SKM-1 (cell line): ENCODE data around the gene GABRD.

Experiments
- DNase-seq: peaks from one replicate; lab custom pipeline; 2025; ENCODE audit not compliant: unreplicated experiment; lab: John Stamatoyannopoulos, UW

Gene GABRD

DNA sequence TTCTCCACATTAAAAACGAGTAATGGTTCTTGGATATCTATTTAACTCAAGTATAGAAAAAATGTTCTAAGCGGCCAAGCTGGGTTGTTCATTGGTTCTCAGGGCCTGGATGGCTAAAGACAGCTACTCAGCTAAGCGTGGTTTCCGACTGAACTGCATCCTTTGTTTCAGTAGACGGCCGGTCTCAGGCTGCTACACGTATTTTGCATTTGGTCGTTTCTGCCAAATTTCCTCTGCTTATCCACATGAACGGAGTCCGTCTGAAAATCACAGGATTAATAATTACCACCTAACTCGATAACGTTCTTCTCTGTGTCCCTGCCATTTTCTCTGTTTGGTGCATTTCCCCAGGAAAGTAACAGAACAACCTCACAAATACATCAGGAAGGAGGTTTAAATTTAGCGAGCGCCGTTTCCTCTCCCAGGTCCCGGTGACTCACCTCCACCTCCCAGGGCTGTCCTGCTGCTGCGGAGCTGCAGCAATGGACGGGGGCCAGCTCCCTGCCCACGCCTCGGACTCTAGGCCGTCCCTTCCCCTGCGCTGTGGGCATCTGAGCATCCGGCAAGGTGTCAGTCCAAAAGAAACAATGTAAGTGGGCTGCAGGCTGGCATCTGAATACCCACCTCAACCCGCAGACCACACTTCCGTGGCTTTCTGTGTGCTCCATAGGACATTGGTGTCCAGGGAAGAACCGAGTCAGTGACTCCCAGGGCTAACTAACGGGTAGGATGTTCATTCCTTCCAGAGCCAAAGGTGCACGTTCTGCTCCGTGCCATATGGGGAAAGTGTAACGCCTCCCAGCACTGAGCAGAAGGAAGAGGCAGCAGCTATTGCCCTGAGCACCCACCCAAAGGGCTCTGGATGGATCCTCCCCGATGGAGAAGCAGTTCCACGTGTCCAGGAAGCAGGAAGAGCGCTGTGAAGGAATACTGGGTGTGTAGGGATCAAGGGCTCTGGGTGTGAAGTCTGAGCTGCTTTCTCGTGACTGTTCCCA, 4.1 kb upstream of the GABRD start:
- no peak for DNase-seq

DNA sequence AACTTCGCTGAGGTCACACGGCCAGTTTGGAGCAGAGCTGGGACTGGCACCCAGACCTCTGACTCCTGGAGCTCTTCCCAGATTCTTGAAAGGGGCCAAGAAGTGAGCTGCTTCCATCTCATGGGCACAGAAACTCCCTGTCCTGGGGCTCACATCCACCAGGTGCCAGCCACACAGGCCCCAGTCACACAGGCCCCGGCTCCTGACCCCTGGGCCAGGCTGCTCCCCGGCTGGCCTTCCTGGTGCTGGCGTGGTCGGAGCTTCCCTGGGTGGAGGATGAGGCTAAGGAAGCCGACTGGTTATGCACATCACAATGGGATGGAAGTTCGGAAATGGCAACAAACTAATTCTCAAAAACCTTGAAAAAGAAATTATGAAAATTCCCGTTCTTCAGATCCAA, 3.0 kb upstream of the GABRD start:
- DNase-seq: no peak

DNA sequence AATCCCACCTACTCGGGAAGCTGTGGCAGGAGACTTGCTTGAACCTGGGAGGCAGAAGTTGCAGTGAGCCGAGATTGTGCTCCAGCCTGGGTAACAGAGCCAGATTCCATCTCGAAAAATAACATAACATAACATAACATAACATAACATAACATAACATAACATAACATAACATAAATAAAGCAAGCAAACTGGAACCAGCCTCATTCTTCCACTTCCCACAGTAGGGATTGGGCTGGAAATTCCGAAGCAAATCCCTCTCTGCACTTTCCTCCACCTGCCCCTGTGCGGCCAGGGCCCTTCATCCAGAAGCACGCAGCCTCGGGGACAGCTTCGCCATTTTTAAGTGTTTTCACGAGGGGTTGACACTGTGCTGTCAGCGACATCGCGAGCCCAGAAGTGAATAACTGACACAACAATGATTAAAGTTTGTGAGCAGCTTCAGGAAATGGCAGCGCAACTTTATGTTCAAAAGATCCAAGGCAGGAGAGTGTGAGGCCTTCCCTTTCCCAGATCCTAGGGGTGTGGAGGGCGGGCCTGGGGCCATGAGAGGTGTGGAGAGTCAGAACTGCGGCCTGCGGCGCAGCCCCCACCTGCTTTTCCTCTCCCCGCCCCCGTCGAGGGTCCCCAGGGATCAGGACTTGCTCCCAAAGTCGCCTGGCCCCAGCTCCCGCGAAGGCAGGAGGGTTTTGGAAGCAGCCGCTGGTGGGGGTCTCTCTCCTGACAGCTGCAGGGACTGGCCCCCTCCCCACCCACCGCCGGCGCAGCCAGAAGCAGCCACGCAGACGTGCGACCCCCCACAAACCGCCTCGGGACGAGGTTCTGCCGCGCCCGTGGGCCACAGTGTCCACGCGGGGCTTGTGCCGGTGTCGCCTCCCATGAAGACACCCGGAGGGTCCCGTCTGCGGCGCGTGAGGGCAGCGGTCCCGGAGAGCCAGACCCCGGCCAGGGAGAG, 651 bp upstream of the GABRD start:
- no peak for DNase-seq

DNA sequence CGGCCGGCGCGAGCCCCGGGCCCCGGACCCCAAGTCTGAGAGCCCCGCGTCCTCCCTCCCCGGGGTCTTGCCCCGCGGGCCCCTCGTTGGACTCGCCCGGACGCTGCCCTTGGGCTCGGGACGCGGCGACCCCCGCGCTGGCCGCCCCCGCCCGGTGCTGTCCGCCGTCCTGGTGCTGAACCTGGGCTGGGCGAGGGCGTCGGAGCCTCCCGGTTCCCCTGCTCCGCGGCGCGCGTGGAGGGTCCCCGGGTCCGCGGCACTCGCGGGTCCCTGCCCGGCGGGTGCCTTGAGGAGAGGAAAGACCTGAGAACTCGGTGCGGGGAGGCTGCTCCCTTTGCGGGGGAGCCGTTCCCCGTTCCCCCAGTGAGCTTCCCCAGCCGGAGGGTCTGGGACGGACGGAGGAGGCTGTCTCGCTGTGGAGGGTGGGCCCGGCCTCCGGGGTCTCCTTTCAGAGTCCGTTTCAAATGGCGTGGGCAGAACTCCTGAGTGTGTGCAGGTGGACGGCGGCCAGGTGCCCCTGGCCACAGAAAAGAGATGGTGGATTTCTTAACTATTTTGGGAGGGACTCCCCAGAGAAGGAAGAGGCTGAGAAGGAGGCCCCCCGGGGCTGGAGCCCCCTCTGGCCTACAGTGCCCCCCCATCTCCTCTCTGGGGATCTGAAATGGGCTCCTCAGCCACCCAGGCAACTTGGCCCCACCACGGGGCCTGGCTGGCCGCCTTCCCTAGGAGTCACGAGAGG, 595 bp downstream of the GABRD start:
- no peak for DNase-seq

DNA sequence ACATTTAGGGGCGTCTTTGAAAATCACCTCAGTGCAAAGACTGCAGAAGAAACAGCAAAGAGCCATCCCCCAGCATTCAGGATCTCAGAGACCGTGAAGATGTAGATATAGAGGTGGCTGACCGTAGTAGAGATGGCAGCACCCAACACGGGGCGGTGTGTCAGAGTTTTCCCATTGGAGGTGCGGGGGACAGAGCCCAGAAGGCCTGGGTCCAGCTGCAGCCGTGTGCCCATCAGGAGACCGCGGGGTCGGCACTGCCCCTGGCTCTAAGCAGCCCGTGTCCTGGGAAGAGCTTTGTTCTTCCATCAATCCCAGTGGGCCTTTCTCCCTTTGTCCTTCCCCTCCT, 1.1 kb downstream of the GABRD start:
- DNase-seq: no peak

DNA sequence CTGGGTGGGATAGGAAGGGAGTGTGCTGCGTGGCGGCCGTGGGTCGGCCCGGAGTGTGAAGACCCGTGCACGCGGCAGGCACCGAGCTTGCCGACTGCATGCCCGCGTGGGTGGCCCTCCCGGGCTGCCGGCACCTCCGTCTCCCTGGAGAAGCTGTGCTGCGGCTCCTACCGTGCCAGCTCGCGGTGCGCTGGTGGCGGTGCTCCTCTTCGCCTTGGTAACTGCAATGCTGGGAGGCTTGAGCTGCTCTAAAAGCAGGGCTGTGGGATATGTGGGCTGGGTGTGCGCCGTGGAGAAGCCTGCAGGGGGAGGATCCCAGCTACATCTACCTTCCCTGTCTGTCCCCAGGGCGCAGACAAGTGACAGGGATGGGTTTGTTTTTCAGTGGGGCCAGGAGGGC, 2.4 kb downstream of the GABRD start:
- DNase-seq: no peak

DNA sequence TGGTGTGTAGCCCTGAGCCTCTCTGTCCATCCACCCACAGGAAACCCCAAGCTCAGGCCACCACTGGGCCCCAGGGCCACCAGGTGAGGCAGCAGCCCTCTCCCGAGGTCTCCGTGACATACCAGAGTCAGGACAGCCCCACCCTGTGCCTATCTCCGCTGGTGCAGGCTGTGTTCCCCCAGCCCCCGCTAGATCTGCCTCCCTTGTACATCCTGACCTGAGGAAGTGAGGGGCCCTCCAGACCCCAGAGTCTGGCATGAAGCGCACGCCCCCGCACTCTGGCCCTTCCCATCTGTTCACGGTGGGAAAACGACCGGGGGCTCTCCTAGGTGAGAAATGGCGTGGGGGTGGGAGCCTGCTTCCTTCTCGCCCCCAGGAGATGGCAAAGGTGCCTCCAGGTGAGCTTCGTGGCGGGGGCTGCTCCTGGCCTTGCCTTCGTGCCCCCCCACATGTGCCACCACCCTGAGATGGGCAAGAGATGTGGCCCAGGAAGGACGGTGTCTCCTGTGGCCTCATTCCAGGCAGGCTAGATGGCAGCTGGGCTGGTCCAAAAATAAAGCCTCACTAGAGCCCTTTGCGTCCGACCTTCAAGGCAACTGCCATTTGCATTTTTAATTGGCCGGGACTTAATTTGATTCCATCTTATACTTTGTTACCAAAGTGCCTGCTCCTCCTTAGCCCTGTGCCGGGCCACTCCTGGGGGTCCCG, 3.1 kb downstream of the GABRD start:
- no peak for DNase-seq

DNA sequence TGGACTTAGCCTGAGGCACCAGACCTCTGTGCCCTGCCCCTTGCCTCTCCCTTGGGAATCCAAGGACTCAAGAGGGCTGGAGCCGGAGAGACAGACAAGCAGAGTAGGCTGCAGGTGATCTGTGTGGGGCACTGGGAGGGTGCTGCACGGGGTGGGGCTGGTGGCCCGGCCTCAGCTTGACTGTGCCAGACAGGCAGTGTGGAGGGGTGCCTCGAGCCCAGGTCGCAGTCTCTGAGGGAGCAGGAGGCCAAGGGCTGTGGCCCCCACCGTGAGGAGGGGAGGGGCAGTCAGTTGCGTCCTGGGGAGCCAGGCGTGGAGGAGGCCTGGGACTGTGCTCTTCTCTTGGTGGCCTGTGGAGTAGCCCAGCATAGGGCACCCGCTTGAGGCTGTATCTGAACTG, 4.0 kb downstream of the GABRD start:
- no peak for DNase-seq

DNA sequence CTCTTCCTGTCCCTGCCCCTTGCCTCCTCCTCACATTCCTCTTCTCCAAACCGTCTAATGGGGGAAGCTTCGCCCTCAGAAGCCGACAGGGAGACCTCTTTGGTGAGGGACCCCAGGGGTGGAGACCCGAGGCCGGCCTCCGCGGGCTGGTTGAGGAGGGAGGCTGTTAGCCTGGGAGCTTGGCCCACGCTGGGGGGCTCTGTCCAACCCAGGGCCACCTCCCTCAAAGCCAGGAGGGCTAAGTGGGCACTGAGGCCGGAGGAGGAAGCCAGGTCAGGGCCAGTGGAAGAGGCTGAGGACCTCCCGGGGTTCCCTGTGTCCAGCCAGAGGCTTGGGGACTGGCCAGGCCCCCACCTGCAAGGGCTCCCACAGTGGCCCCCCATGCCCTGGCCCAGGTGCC, 5.3 kb downstream of the GABRD start:
- DNase-seq: no peak

DNA sequence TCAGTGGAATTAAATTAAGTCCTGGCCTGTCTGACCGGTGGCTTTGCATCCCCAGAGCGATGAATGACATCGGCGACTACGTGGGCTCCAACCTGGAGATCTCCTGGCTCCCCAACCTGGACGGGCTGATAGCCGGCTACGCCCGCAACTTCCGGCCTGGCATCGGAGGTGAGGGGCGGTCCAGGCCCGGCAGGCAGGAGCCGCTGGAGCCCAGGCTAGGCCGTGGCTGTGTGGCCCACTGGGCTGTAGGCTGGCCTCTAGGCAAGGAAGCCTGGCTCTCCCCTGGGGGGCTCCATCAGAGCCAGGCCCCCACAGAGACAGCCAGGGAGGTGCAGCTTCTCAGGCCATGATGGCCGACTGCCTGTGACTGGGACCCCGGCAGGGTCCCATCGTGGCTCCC, 5.7 kb downstream of the GABRD start:
- DNase-seq: no peak

DNA sequence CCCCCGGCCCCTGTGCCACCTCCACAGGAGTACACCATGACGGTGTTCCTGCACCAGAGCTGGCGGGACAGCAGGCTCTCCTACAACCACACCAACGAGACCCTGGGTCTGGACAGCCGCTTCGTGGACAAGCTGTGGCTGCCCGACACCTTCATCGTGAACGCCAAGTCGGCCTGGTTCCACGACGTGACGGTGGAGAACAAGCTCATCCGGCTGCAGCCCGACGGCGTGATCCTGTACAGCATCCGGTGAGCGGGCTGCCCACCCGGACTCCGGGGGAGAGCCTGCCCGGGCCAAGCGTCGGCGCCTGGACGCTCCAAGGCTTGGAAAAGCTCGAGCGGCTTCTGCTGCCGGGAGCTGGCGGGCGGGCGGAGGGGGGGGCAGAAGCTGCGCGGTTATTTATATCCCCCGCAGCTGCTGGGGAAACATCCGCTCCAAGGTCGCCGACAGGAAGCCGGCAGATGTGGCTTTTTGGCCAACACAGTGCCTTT, 6.4 kb downstream of the GABRD start:
- DNase-seq: no peak

DNA sequence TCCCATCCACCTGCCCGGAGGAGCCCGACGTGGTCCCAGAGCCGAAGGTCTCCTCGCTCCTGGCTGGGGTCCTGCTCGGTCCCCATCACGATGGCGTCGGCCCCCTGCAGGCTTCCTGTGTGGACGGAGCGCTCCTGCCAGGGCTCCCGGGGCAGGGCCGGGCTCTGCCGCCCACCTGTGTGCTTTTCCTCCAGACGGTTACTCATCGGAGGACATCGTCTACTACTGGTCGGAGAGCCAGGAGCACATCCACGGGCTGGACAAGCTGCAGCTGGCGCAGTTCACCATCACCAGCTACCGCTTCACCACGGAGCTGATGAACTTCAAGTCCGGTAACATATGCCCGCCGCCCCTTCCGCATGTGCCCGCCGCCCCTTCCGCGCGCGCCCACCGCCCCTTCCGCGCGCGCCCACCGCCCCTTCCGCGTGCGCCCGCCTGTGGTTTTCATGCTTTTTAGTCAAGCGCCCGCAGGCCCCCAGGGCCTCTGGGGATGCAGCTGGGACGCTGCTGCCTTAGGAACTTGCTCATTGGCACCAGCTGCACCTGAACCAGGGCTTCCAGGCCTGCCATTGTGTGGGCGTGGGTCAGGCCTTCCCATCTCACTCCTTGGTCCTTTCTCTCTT, 8.9 kb downstream of the GABRD start:
- DNase-seq: no peak

DNA sequence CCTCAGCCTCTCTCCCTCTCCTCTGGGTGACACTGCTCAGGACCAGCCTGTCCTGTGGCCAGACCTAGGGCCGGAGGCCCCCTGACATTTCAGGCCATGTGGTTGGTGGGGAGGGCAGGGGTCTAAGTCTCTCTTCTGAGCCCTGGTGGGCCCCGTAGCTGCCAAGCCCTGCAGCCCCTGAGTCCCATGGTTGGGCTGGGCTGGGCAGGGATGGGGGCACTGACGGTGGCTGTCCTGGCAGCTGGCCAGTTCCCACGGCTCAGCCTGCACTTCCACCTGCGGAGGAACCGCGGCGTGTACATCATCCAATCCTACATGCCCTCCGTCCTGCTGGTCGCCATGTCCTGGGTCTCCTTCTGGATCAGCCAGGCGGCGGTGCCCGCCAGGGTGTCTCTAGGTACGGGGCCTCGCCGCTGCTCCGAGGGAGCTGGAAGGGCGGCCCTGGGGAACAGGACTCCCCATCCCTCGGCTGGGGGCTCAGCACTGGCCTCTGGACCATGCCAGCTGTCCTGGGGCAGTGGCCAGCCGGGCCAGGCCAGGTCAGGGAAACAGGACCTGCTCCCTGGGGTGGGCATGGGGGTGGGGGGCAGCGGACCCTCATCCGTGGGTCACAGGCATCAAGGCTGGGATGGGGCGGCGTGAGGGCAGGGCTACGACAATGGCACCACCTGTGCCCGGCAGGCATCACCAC, 9.9 kb downstream of the GABRD start:
- no peak for DNase-seq

DNA sequence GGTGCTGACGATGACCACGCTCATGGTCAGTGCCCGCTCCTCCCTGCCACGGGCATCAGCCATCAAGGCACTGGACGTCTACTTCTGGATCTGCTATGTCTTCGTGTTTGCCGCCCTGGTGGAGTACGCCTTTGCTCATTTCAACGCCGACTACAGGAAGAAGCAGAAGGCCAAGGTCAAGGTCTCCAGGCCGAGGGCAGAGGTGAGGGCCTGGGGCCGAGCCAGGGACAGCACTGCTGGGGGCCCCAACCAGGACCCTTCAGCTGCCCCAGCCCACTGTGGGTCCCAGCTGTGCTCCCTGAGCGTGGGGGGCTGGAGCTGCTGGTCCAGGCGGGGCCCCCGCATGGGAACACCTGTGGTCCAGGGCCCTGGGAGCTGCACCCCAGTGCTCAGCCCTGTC, 10.4 kb downstream of the GABRD start:
- DNase-seq: no peak

DNA sequence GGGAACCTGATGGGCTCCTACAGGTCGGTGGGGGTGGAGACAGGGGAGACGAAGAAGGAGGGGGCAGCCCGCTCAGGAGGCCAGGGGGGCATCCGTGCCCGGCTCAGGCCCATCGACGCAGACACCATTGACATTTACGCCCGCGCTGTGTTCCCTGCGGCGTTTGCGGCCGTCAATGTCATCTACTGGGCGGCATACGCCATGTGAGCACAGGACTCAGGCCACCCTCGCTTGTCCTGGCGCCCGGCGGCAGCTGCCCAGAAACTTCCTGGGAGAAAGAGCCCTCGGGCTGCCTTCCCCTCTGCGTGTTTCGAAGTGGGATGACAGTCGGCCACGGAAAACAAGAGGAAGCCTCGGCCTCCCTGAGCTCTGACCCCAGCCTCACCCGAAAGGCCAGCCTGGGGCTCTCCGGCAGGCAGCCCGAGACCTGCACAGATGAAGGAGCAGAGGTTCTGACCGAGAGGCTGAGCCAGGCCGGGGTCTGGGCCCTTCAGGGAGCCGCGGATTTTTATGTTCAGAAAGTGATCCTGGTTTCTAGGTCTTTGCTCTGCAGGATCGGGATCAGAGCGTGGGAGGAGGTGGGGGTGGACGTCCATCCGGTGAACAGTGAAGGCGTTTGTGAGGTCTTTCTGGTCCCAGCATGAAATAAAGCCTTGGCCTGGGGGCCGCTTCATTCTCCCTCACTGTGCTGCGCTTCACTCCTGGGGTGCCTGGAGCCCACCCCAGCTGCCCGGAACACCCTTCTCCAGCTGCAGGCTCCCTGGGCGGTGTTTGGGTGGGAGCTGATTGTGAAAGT, 11.1 kb downstream of the GABRD start:
- no peak for DNase-seq

DNA sequence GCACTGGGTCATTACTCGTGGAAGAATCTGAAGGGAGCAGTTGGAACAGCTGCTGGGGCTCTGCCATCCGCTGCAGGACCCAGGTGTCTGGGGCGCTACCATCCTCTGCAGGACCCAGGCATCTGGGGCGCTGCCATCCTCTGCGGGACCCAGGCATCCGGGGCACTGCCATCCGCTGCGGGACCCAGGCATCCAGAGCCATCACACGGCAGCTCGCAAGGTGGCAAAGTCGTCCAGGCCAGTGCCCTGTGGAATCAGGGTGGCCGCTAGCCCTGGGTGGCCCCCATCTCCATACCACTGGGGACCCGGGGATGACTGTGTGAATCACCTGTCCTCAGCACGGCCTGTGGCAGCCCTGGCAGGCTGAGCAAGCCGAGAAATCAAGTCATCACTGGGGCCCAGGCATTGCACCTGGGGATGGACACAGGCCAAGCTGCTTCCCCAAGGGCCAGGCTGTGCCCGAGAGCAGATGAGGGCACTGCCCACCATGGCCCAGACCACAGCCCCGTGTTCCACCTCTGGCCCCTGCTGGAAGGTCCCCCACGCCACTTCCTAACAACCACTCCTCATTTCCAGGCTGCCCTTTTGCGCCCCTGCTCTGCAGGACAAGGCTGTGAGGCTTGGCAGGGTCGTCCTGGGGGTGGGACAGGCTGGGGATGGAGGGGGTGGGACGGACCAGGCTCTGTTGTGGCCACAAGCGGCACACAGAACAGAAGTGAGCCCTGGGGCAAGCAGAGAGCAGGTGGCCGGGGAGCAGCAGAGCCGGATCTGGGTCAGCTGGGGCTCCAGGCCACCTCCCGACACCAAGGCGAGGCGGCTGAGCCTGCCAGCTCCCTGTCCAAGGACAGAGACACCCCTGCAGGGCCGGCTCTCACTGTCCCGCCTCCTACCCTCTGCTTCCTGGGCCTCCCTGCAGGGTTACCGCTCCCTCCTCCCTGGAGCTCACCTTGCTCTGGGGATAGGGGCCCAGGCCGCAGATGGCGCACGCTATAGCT, 12.7 kb downstream of the GABRD start:
- no peak for DNase-seq

DNA sequence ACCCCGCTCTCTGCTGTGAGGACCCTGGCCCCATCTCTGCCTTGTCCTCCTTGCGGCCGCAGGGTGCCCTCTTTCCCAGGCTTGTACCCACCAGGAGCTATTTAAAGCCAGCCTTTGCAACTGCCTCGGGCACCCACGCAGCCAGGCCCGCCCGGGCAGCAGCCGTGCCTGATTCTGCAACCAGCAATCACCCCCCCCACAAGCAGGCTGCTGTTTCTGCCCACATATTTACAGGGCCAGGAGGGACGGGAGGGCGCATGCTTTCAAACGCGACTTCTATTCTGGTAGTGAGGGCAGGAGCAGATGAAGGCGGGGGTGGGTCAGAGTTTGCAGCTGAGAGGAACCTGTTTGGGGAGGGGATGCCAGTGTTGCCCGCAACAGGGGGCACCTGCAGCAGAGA, 13.6 kb downstream of the GABRD start:
- DNase-seq: no peak
